ENCODE results near the gene RAP1GAP. TPM values are rescaled to one million over a fixed set of nuclear protein-coding genes. Genes with fewer than 3 reads are reported as not detected.

The RAP1GAP gene
- total and polyA plus RNA-seq, 9 of the 15 experiments (the other 6 are each of a cell fraction or from before 2014, with no cell fraction given): 0.29 to 30.2 (median 19.2) TPM

GRCh38 chr1:21665711-21666575 lies 3.2 kb downstream of the RAP1GAP start:
- no peak overlapping the region for H3K4me3 ChIP-seq
- ChIA-PET POLR2A (interaction anchor here (0.6 to 1.0 kb wide), 4 partner anchors 10 to 279 kb away, joined by 3 read pairs; no protein-coding TSS in a partner anchor), CTCF (ENCODE audit: low intra/inter-chr PET ratio) (no interaction called here)
- in situ Hi-C loops (cut with MboI) (loop anchor here (25.0 kb wide), 1 partner anchor 154 kb away; the partner anchor contains the start of gene ALPL), intact Hi-C loops (cut with micrococcal nuclease) (no loop called here)
- peak; percentile 54 for TF ChIP-seq POLR2G (IDR thresholded peaks at IDR 0.05; ENCODE audit: low read depth, low read length)
- no peak for TF ChIP-seq EZH2 (IDR thresholded peaks at IDR 0.05; ENCODE audit: borderline replicate concordance, low read depth, low read length)
- WGBS (ENCODE audit: insufficient coverage, low coverage, missing lambda C conversion rate): 70% methylated on average over 8 of the region's 8 CpGs
- no peaks in the 10 kb centered on the region for H3K9me3 ChIP-seq (replicated peaks; ENCODE audit: control insufficient read depth, insufficient read depth, low read depth, low read length)
- BruUV-seq (replicated peaks): no TSS peak
- H2AFZ ChIP-seq (ENCODE audit: low read depth, low read length): no peak overlapping the region
- peak overlapping the region in 1 of 2 experiments; percentile 41; a peak in 1 of 4 replicates for H3K9ac ChIP-seq (ENCODE audit: insufficient read depth in 1 of 2, low read depth in 2 of 2, low read length in 2 of 2)
- no peak overlapping the region for H3K4me2 ChIP-seq (ENCODE audit: insufficient read depth, low read length)
- H3K79me2 ChIP-seq (ENCODE audit: control insufficient read depth, insufficient read depth, low read length): peaks cover 12% of the 10 kb centered on the region
- no peak overlapping the region for H3K27ac ChIP-seq (ENCODE audit: extremely low read depth, low read depth, low read length)
- peaks cover 21 to 46% of the 10 kb centered on the region in 2 experiments for H3K4me1 ChIP-seq (replicated peaks in 1 of 2; ENCODE audit: control insufficient read depth in 2 of 2, insufficient read depth in 2 of 2, low read length in 2 of 2)
- no peak for ATAC-seq
- H3K27me3 ChIP-seq (ENCODE audit: control insufficient read depth in 2 of 2, insufficient read depth in 2 of 2, low read length in 2 of 2): no peaks in the 10 kb centered on the region
- DNase-seq (ENCODE audit: extremely low read depth in 1 of 4, low spot score in 3 of 4): no peak
- no peaks in the 10 kb centered on the region for H3K9me1 ChIP-seq (ENCODE audit: control insufficient read depth, insufficient read depth, low read length)
- FAIRE-seq: no peak
- peaks cover 9% of the 10 kb centered on the region; the same call in 1 of the 2 replicates for H4K20me1 ChIP-seq (replicated peaks; ENCODE audit: control insufficient read depth, insufficient read depth, low read length)
- peaks cover 8% of the 10 kb centered on the region; the same call in 1 of the 3 replicates for H3K36me3 ChIP-seq (ENCODE audit: control insufficient read depth, insufficient read depth, low read length)

All from K562 (cell line).